K562 (cell line): ENCODE measurements around the gene C1QTNF3.

Experiments
- CHD2 ChIP-seq: IDR thresholded peaks from 2 replicates; pipeline ENCODE4 v1.6.1; 2011; ENCODE audit warnings: low read depth, low read length
- EZH2 ChIP-seq: IDR thresholded peaks from 2 replicates; pipeline ENCODE4 v1.6.1; 2012; ENCODE audit warnings: low read depth, mild to moderate bottlenecking, inconsistent platforms, low read length, borderline replicate concordance
- TF ChIP-seq, protein P1 (sequence below): sonication (generic); formaldehyde crosslinking; IDR thresholded peaks from 2 replicates; pipeline ENCODE4 v1.9.0; 2022; ENCODE audit warnings: mild to moderate bottlenecking, missing genetic modification reagents

DNA sequence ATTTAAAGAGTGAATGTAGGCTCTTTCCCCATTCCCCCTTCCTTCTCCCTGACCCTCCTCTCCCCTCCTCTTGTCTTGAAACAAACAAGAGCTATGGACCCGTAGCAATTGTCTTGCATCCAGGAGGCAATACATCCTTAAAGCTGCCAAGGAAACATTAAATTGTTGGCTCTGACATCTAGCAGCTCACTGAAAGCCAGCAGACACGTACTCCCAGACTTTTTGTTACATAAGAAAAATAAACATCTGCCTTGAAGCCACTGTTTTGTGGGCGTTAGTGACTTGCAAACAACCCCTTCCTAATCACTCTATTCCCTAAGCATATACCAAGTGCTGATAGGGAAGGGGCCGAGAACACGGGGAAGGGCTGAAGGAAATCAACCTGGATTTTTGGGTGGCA is 67.2 kb downstream of the C1QTNF3 start:
- TF ChIP-seq EZH2 (no peak), CHD2 (no peak)
- TF ChIP-seq, protein P1, sequence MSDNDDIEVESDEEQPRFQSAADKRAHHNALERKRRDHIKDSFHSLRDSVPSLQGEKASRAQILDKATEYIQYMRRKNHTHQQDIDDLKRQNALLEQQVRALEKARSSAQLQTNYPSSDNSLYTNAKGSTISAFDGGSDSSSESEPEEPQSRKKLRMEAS: no peak
